CD1c-positive myeloid dendritic cell (primary cell): Measurements from ENCODE around the gene PTPRZ1.

Source experiments
- DNase-seq: peaks from one replicate; pipeline ENCODE4 v3.0.0-alpha.2; 2016; ENCODE audit errors: extremely low spot score

The PTPRZ1 gene

DNA sequence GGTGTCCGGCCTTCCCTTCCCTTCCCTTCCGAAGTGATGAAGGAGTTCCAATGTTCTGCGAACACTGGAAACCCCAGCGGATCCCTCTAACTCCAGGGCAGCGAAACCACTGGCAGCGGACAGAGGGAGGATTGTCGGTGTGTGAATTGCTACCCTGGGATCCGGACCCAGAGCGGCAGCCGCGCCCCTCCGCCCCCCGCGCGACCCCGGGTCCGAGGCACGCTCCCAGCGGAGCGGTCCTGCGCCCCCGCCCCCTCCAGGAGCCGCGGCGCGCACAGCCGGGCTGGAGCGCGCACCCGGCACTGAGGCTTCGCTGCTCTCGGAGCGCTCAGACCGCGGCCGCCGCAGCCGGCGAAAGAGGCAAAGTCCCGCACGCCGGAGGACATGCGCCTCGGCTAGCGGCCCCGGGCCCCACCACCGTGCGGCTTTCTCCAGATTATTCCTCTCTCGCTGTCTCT lies at the start of gene PTPRZ1:
Gene PTPRZ1, plus strand, starts transcription at position 331 of the 458 bp plus-strand sequence. CDS start 339 bp downstream, outside the sequence.
- DNase-seq, result no peak

GRCh38 chr7:121824276-121824675 lies 48.7 kb upstream of the PTPRZ1 start:
- no peak for DNase-seq

DNA sequence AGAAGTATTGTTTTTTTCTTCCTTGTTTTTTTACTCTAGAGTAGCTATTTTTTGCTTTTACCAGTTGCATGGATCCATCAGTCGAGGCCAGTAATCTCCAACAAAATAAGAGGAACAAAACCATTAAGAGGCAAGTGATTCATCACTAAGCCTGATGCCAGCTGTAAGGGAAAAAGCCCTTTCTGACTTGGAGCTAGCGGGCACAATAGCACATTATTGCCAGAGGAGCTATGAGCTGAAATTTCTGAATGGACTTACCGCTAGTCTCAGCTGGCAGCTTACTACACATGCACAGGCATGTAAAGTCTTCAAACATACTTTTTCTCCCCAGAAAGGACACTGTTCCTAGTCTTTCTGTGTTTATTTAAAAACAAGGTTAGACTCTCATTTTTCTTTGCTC lies 41.6 kb upstream of the PTPRZ1 start:
- DNase-seq, result no peak

GRCh38 chr7:121831801-121832200 lies 41.2 kb upstream of the PTPRZ1 start:
- no peak for DNase-seq

- DNase-seq, result no peak
Measured at GRCh38 chr7:121832347-121832746, 40.6 kb upstream of the PTPRZ1 start.

GRCh38 chr7:121833991-121834390 lies 39.0 kb upstream of the PTPRZ1 start:
- no peak for DNase-seq

DNA sequence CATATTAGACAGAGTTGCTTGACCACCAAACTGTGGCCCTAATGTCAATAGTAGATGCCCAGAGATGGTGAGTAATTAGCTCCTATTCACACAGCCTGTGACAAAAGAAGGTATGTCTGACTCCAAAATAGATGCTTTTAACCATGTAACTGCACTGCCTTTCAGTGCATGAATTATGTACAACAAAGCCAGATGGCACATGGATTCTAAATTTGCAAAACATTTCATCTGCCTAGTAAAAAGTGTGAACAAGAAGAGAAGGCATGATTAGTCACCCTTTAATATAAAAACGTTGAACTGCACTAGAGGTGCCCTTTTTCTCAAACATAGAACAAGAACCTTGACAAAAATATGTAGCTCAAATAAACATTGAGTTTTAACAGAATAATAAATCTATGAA lies 35.5 kb upstream of the PTPRZ1 start:
- no peak for DNase-seq

GRCh38 chr7:121847041-121847440 lies 25.9 kb upstream of the PTPRZ1 start:
- no peak for DNase-seq

- DNase-seq, result no peak
Measured at GRCh38 chr7:121853307-121853706, 19.7 kb upstream of the PTPRZ1 start.

- no peak for DNase-seq
Measured at GRCh38 chr7:121860953-121861352, 12.0 kb upstream of the PTPRZ1 start.

DNA sequence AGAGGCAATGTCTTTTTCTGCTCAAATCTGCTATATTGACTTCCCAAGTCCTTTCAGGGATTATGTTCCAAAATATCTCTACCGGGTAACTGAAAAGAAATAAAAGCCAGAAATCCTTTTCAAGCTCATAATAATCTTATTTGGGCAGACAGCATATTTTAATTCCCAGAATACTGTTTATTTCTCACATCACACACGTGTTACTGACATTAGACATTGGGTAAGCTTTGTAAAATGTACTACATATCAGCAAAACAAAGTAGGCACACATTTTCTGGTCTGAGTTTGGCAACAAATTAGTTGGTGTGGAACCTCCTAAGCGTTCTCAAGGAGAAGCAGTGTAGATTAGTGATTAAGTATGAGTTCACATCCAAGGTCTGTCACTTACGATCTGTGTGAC lies 10.4 kb upstream of the PTPRZ1 start:
- DNase-seq, result no peak

DNA sequence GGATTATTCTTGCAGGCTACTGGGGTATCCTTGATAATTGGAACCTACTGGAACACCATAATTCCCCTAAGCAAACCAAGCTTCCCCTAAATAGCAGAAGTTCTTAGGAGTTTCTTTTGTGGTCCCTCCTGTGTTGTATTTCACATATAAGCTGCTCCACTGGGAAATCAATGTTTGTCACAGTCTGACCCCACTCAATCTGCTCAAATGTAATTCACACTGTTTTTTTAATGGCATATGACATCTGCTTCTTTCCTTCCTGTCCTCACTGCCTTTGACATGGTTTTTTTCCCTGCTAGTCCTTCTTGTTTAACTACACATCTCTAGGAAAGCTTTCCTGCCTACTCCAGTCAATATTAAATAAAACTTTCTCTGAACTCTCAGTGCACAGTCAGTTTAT lies 1.8 kb upstream of the PTPRZ1 start:
- no peak for DNase-seq

DNA sequence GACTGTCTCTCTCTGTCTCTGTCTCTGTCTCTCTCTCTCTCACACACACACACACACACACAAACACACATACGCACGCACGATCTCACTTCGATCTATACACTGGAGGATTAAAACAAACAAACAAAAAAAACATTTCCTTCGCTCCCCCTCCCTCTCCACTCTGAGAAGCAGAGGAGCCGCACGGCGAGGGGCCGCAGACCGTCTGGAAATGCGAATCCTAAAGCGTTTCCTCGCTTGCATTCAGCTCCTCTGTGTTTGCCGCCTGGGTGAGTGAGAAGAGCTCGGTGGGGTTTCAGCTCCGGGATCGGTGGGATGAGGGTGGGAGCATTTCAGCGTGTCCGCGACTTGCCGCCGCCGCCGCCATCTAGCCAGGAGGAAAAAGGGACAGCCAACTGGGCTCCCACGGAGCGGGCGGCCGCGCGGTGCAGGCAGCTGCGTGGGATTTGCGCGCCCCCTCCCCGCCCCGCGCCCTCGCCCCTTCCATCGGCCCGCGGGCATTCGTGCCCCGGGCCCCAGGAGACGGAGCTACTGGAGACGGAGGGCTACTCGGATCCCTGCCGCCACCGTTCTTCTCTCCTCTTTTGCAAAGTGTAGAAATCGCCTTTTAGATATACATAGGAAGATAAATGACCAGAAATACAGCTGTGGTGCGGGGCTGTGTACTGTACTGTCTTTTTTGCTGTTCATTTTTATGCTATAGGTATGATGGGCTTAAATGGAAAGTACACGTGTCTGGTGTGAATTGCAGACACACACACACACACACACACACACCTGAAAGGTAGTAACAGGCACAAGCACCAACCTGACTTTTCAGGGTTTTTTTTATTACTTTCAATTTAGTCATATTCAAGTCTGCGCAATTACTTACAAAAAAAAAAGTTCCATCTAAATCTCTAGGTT lies 581 bp downstream of the PTPRZ1 start:
- DNase-seq, result no peak

- DNase-seq, result no peak
Measured at GRCh38 chr7:121874298-121874697, 1.3 kb downstream of the PTPRZ1 start.

GRCh38 chr7:121875203-121875602 lies 2.2 kb downstream of the PTPRZ1 start:
- no peak for DNase-seq

DNA sequence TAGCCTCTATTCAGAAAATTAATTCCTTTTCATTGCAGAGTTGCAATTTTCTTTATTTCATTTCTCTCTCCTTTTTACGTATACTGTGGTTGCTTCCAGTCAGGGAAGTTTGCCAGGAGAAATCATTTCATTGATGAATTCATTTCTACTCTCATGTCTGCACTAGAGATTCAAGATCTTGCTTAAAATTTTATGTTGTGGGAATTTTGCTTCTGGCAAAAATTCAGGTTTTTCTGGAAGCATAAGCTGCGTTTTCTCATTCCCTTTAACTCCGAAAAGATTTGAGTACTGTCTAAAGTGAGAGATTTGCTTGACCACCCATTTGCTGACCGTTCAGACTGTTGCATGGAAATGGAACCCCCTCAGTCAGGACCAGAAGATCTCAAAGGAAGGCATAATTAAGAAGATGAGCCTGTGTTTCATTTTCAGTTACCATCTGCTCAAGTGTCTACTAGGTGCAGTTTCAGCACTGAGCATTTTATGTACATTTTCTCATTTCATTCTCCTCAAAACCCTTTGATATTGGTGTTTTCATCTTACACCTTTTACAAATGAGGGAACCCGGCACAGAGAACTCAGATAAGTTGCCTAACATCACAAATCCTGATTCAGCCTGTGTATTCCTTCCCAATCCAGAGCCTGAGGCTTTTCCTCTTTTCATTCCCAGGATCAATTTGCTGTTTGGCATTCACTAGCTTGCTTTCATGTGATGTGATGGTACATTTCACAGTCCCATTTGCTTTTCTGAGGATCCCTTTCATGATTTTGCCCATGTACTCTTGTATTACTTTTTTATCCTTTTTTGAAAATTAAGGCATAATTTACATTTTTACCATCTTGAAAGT lies 3.9 kb downstream of the PTPRZ1 start:
- no peak for DNase-seq

DNA sequence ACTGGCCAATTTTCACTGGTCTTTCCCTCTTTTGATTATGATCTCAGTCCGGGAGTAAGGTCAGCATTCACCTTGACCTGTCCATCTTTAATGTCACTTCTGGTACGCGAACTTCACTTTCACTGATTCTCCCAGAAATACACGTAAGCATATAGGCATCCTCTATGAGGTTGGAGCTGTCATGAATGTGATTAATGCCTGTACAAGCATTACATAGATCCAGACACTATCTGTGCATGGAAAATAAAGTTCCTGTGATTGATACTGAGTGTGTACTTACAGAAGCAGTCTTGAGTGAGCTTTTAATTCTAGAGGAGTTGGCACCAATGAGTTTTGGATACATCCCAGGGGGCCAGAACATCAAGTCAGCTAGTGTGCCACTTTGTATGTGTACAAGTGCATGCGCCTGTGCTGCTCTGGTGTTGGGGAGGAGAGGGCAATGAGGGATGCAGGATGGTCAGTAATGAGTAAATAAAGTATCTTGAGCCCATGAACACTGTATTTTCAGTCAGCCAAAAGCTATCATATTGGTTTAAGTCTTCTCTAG lies 6.0 kb downstream of the PTPRZ1 start:
- no peak for DNase-seq

- no peak for DNase-seq
Measured at GRCh38 chr7:121879544-121879943, 6.6 kb downstream of the PTPRZ1 start.

- no peak for DNase-seq
Measured at GRCh38 chr7:121882731-121883130, 9.8 kb downstream of the PTPRZ1 start.

DNA sequence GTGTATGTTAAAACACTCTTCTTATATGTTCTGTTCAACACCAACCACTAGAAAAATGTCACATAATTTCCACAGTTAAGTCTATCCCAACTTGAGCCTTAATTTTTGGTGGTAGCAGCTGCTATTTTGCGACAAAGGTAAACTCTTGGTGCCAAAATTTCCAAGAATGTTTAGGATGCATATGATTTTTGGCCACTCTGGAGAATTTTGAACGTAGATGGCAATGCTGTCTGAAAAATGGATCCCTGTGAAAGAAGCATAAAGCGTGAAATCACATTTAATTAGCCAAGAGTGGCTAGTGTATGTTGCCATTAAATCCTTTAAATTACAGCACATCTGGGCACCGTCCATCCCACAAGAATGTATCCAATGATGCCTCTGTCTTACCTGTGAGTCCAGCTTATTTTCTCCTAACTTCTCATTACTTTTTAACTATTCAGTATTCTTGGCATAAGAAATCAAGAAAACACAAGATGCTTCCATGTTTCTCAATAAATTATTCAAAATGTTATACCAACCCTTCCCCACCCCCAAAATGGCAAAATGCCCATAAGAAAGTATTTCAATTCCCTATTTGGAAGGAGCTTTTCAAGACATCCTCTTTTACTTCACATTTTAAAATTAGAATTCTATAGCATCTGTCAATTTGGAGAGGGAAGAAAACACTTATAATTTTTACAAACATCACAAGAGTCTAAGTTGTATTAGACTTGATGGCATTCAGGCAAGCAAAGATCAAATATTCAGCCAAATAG lies 12.4 kb downstream of the PTPRZ1 start:
- no peak for DNase-seq

DNA sequence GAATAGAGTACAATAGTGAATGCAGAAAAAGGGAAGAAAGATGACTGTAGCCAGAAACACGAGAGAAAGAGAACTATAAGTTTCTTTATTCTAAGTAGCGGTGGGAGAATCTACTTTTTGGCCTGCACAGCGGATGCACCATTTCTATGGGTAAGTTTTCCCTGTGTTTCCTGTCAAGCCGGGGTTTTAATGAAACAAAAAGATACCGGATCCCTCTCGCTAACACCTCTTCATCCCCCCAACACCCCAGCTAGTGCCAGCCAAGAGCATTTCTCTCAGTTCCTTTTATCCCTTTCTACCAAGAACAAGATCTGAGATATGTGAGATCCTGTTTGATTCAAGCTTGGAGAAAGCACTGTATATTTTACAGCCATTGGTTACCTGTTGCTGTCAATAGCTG lies 14.7 kb downstream of the PTPRZ1 start:
- DNase-seq, result no peak

- DNase-seq, result no peak
Measured at GRCh38 chr7:121890833-121891232, 17.9 kb downstream of the PTPRZ1 start.
